ENCODE data around the gene SLC9A5. TPM values are rescaled to one million over a fixed set of nuclear protein-coding genes. Genes with fewer than 3 reads are reported as not detected.

SLC9A5 gene
- total RNA-seq, 1 donor from 2014 or later = 4.4 TPM

DNA sequence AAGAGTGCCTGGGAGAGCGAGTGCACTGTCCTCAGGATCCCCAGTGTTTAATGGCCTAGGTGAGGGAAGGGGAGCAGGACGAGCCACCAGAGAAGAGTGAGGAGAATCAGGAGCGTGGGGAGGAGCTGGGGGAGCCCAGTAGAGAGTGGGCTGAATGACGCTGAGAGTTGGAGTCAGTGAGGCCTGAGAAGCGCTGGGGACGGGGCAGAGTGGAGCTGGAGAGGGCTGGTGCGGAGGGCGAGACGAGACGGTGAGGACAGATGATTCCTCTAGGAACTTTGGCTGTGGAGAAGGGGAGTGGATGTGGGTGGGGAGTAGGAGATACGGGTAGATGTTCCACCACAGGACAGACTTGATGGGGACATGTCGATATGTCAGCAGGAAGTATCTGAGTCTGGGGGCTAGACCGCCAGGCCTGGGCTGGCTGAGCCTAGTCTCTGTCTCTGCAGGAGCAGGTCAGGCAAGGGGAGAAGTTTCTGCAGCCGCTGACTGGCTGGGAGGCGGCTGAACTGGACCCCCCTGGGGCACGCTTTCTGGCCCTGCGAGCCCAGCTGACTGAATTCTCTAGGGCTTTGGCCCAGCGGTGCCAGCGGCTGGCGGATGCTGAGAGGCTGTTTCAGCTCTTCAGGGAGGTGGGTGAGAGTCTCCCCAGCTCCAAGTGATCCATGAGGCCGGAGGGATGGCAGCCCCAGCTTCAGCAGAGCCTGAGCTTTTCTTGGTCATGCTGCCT is 35.2 kb downstream of the SLC9A5 start:
- H3K27ac Mint-ChIP-seq (ENCODE audit: unreplicated experiment) = no peak overlapping the region
- H3K4me3 Mint-ChIP-seq = no peak overlapping the region
- H3K27me3 Mint-ChIP-seq (ENCODE audit: low read depth) = no peaks in the 10 kb centered on the region
- H3K36me3 Mint-ChIP-seq (ENCODE audit: low read depth) = no peaks in the 10 kb centered on the region
- TF ChIP-seq, protein P1, sequence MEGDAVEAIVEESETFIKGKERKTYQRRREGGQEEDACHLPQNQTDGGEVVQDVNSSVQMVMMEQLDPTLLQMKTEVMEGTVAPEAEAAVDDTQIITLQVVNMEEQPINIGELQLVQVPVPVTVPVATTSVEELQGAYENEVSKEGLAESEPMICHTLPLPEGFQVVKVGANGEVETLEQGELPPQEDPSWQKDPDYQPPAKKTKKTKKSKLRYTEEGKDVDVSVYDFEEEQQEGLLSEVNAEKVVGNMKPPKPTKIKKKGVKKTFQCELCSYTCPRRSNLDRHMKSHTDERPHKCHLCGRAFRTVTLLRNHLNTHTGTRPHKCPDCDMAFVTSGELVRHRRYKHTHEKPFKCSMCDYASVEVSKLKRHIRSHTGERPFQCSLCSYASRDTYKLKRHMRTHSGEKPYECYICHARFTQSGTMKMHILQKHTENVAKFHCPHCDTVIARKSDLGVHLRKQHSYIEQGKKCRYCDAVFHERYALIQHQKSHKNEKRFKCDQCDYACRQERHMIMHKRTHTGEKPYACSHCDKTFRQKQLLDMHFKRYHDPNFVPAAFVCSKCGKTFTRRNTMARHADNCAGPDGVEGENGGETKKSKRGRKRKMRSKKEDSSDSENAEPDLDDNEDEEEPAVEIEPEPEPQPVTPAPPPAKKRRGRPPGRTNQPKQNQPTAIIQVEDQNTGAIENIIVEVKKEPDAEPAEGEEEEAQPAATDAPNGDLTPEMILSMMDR (conservative IDR thresholded peaks at IDR 0.05) = no peak
- DNase-seq (ENCODE audit: low read depth, low spot score) = no peak
- no peaks in the 10 kb centered on the region for H3K9me3 Mint-ChIP-seq
- no peaks in the 10 kb centered on the region for H3K4me1 Mint-ChIP-seq

DNA sequence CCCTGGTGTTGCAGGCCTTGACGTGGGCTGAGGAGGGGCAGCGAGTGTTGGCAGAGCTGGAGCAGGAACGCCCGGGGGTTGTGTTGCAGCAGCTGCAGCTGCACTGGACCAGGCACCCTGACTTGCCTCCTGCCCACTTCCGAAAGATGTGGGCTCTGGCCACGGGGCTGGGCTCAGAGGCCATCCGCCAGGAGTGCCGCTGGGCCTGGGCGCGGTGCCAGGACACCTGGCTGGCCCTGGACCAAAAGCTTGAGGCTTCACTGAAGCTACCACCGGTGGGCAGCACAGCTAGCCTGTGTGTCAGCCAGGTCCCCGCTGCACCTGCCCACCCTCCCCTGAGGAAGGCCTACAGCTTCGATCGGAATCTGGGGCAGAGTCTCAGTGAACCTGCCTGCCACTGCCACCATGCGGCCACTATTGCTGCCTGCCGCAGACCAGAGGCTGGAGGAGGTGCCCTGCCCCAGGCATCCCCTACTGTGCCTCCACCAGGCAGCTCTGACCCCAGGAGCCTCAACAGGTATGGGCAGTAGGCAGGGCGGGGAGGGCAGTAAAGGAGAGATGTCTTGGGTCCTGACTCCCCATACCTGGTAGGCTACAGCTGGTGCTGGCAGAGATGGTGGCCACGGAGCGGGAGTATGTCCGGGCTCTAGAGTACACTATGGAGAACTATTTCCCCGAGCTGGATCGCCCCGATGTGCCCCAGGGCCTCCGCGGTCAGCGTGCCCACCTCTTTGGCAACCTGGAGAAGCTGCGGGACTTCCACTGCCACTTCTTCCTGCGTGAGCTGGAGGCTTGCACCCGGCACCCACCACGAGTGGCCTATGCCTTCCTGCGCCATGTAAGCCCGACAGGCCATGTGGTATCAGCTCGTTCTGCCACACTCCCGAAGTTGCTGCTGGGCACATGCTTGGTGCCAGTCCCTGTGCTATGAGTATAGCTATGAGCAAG is 36.2 kb downstream of the SLC9A5 start:
- Mint-ChIP-seq H3K4me3 (no peak overlapping the region), H3K36me3 (ENCODE audit: low read depth) (no peaks in the 10 kb centered on the region), H3K27ac (ENCODE audit: unreplicated experiment) (no peak overlapping the region), H3K9me3 (no peaks in the 10 kb centered on the region), H3K27me3 (ENCODE audit: low read depth) (no peaks in the 10 kb centered on the region), H3K4me1 (no peaks in the 10 kb centered on the region)
- TF ChIP-seq, protein P1 (conservative IDR thresholded peaks at IDR 0.05) = peak; percentile 54
- DNase-seq (ENCODE audit: low read depth, low spot score) = peak; percentile 26

DNA sequence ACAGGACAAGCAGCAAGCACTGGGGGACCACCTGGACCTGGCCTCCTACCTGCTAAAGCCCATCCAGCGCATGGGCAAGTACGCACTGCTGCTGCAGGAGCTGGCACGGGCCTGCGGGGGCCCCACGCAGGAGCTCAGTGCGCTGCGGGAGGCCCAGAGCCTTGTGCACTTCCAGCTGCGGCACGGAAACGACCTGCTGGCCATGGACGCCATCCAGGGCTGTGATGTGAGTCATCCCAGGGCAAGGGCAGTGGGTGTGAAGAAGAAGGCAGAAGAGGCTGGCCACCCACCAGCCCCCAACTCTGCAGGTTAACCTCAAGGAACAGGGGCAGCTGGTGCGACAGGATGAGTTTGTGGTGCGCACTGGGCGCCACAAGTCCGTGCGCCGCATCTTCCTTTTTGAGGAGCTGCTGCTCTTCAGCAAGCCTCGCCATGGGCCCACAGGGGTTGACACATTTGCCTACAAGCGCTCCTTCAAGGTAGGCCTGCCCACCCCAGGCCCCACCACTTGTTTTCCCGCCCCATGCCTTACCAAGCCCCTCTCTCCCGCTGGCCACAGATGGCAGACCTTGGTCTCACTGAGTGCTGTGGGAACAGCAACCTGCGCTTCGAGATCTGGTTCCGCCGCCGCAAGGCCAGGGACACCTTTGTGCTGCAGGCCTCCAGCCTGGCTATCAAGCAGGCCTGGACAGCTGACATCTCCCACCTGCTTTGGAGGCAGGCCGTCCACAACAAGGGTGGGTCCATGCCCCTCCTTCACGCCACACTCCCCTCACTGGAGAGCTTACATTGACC is 37.9 kb downstream of the SLC9A5 start:
- Mint-ChIP-seq H3K4me1 (no peaks in the 10 kb centered on the region), H3K27me3 (ENCODE audit: low read depth) (no peaks in the 10 kb centered on the region), H3K4me3 (no peak overlapping the region), H3K36me3 (ENCODE audit: low read depth) (no peaks in the 10 kb centered on the region), H3K9me3 (no peaks in the 10 kb centered on the region), H3K27ac (ENCODE audit: unreplicated experiment) (no peak overlapping the region)
- DNase-seq (ENCODE audit: low read depth, low spot score) = no peak
- TF ChIP-seq, protein P1 (conservative IDR thresholded peaks at IDR 0.05) = no peak

DNA sequence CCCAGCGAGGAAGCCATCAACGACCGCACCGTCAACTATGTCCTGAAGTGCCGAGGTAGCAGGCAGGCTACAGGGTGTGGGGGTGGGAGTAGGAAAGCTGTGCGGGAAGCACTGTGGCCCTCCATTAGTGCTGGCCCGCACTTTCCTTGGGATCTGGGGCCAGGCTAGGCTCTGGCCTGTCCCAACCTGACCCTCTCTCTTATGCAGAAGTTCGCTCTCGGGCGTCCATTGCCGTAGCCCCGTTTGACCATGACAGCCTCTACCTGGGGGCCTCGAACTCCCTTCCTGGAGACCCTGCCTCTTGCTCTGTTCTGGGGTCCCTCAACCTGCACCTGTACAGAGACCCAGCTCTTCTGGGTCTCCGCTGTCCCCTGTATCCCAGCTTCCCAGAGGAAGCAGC is 39.2 kb downstream of the SLC9A5 start:
- Mint-ChIP-seq H3K4me1 (no peaks in the 10 kb centered on the region), H3K27me3 (ENCODE audit: low read depth) (peaks cover 2% of the 10 kb centered on the region), H3K27ac (ENCODE audit: unreplicated experiment) (no peak overlapping the region), H3K9me3 (no peaks in the 10 kb centered on the region), H3K4me3 (no peak overlapping the region), H3K36me3 (ENCODE audit: low read depth) (no peaks in the 10 kb centered on the region)
- DNase-seq (ENCODE audit: low read depth, low spot score) = no peak
- TF ChIP-seq, protein P1 (conservative IDR thresholded peaks at IDR 0.05) = no peak

DNA sequence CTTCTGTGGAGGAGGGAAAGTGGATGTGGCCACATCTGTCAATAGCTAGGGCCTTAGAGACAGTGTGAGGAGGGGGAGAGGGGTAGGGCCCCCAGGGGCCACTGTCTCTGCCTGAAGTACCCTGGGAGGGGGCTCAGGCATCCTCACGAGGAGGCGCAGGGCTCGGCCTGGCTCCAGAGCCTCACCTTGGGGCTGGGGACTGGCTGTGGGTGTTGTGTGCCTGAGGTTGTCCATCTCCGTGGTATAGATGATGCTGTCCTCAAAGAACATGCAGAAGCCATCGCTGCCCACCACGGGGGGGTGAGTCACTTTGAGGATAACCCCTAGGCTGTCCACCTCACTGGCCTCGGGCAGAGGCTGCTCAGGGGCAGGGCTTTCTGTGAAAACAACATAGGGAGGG is 42.7 kb downstream of the SLC9A5 start:
- TF ChIP-seq, protein P1 (conservative IDR thresholded peaks at IDR 0.05) = no peak
- Mint-ChIP-seq H3K36me3 (ENCODE audit: low read depth) (no peaks in the 10 kb centered on the region), H3K27me3 (ENCODE audit: low read depth) (peaks cover 11% of the 10 kb centered on the region), H3K4me1 (no peaks in the 10 kb centered on the region), H3K27ac (ENCODE audit: unreplicated experiment) (no peak overlapping the region), H3K4me3 (no peak overlapping the region), H3K9me3 (no peaks in the 10 kb centered on the region)
- no peak for DNase-seq (ENCODE audit: low read depth, low spot score)
